Activated CD8-positive, alpha-beta T cell treated with anti-CD3 and anti-CD28 coated beads, Interleukin-2, amount 10 ng/mL, durations not matched to agents 7 days and 5 days (primary cell): Measurements from ENCODE around the gene SDC1. TPM values are rescaled to one million over a fixed set of nuclear protein-coding genes. Genes with fewer than 3 reads are reported as not detected.
A peak's percentile ranks its signal among the peaks of the same experiment; 100 is the strongest.
"Not testable (repeated sequence)": the region's sequence is repeated elsewhere in the genome, so short reads cannot be mapped to it uniquely, and the experiment has no call there.

Experiments used
- ATAC-seq: fragments of 150-1000 bp; cut with Tn5 transposase; one replicate; pipeline ENCODE4 v1.10.0; 2021; ENCODE audit warnings: moderate library complexity
- CTCF ChIA-PET: fragments of 350-600 bp; sonication (Branson Sonifier 250); formaldehyde crosslinking; loops from one replicate; lab custom pipeline; 2021; ENCODE audit warnings: antibody characterized with exemption; lab: Charles Lee
- POLR2A ChIA-PET: fragments of 350-600 bp; sonication (Branson Sonifier 250); formaldehyde crosslinking; loops from one replicate; lab custom pipeline; 2021; ENCODE audit warnings: antibody characterized with exemption; lab: Charles Lee
- DNase-seq: peaks from one replicate; pipeline ENCODE4 v3.0.0-alpha.2; 2020
- H3K27ac Mint-ChIP-seq: one replicate; pipeline ENCODE4 v1.8.0; 2021; ENCODE audit warnings: mild to moderate bottlenecking, mixed read lengths
- H3K27me3 Mint-ChIP-seq: one replicate; pipeline ENCODE4 v1.8.0; 2021; ENCODE audit warnings: low read depth, mixed read lengths
- H3K36me3 Mint-ChIP-seq: one replicate; pipeline ENCODE4 v1.8.0; 2021; ENCODE audit warnings: low read depth, mixed read lengths
- H3K4me1 Mint-ChIP-seq: one replicate; pipeline ENCODE4 v1.8.0; 2021; ENCODE audit warnings: low read depth, mixed read lengths
- H3K4me3 Mint-ChIP-seq: one replicate; pipeline ENCODE4 v1.8.0; 2021; ENCODE audit warnings: mild to moderate bottlenecking, mixed read lengths
- H3K9me3 Mint-ChIP-seq: one replicate; pipeline ENCODE4 v1.8.0; 2022; ENCODE audit warnings: mixed read lengths; ENCODE audit not compliant: insufficient read depth
- total RNA-seq, 2 experiments: library from RNA; stranded (reverse); gene quantifications; one replicate each; pipeline ENCODE4 v1.2.3, GENCODE V29; 2021

The SDC1 gene
- not detected for total RNA-seq

DNA sequence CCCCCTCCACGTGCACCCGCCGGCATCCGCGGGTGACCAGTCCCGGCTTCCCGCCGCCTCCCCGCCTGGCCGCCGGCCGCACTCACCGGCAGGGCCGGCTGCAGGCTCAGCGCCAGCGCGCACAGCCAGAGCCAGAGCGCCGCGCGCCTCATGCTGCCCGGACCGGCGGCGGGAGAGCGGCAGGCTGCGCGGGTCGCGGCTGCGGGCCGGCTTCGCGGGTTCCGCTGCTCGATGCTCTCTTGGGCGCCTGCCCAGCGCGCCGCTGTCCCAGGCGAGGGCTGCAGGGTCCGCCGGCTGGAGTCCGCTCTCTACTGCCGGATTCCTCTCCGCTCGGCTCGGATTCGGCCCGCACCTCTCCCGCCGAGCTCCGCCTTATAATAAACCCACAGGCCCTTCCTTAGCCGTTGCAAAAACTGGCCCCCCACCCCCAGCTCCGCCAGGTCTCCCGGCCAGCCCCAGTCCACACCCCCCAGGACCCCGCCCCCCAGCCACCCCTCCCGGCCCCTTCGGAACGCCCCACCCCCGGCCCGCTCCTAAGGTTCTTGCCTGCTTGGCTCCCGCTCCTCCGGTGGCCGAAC lies at the start of gene SDC1:
TSS of gene SDC1 (minus strand) at position 415 of the 578 bp plus-strand sequence. CDS start at position 152, 263 bp downstream.
- H3K4me1 Mint-ChIP-seq: peaks cover 10% of the 10 kb centered on the region
- peak; percentile 49 for ATAC-seq
- ChIA-PET POLR2A (no interaction called here), CTCF (interaction anchor here (0.6 to 1.9 kb wide), 10 partner anchors 8 to 209 kb away, joined by 3 to 6 read pairs (median 4); no protein-coding TSS in a partner anchor)
- no peaks in the 10 kb centered on the region for H3K9me3 Mint-ChIP-seq
- H3K27me3 Mint-ChIP-seq: peaks cover 54% of the 10 kb centered on the region
- no peak within 1 kb of the TSS for H3K27ac Mint-ChIP-seq
- DNase-seq: no peak
- peak within 1 kb of the TSS; percentile 53 for H3K4me3 Mint-ChIP-seq
- no peaks in the 10 kb centered on the region for H3K36me3 Mint-ChIP-seq

GRCh38 chr2:20273042-20273441 lies 48.1 kb upstream of the SDC1 start:
- ChIA-PET CTCF (interaction anchor here (1.7 kb wide), 1 partner anchor 53 kb away, joined by 6 read pairs; no protein-coding TSS in a partner anchor), POLR2A (no interaction called here)
- no peak overlapping the region for H3K27ac Mint-ChIP-seq
- H3K9me3 Mint-ChIP-seq: no peaks in the 10 kb centered on the region
- no peaks in the 10 kb centered on the region for H3K27me3 Mint-ChIP-seq
- H3K36me3 Mint-ChIP-seq: peaks cover 47% of the 10 kb centered on the region
- DNase-seq (no peak), ATAC-seq (no peak)
- no peak overlapping the region for H3K4me3 Mint-ChIP-seq
- peaks cover under 1% of the 10 kb centered on the region for H3K4me1 Mint-ChIP-seq

- Mint-ChIP-seq H3K4me1 (peaks cover 12% of the 10 kb centered on the region), H3K36me3 (peaks cover 51% of the 10 kb centered on the region)
- POLR2A ChIA-PET: interaction anchor here (0.8 kb wide), 1 partner anchor 16 kb away, joined by 4 read pairs; no protein-coding TSS in a partner anchor
- not testable (repeated sequence) for DNase-seq, ATAC-seq, H3K27ac Mint-ChIP-seq, H3K9me3 Mint-ChIP-seq, H3K27me3 Mint-ChIP-seq, H3K4me3 Mint-ChIP-seq
- CTCF ChIA-PET: interaction anchor here (0.9 to 1.6 kb wide), 3 partner anchors 8 to 382 kb away, joined by 3 to 5 read pairs (median 3); no protein-coding TSS in a partner anchor
Measured at GRCh38 chr2:20268317-20268716, 43.4 kb upstream of the SDC1 start.

- Mint-ChIP-seq H3K27ac (peak overlapping the region; percentile 18), H3K9me3 (no peaks in the 10 kb centered on the region), H3K27me3 (no peaks in the 10 kb centered on the region), H3K4me1 (peaks cover 12% of the 10 kb centered on the region), H3K36me3 (peaks cover 52% of the 10 kb centered on the region), H3K4me3 (no peak overlapping the region)
- ChIA-PET POLR2A (no interaction called here), CTCF (interaction anchor here (0.9 to 1.6 kb wide), 3 partner anchors 9 to 82 kb away, joined by 3 to 5 read pairs (median 3); no protein-coding TSS in a partner anchor)
- no peak for ATAC-seq
- no peak for DNase-seq
Measured at GRCh38 chr2:20267529-20267928, 42.6 kb upstream of the SDC1 start.

- Mint-ChIP-seq H3K27ac (no peak overlapping the region), H3K4me1 (peaks cover 12% of the 10 kb centered on the region), H3K36me3 (peaks cover 42% of the 10 kb centered on the region), H3K4me3 (no peak overlapping the region), H3K27me3 (no peaks in the 10 kb centered on the region), H3K9me3 (no peaks in the 10 kb centered on the region)
- no peak for DNase-seq
- CTCF ChIA-PET: interaction anchor here (1.5 to 1.6 kb wide), 2 partner anchors 33 to 62 kb away, joined by 3 to 4 read pairs; no protein-coding TSS in a partner anchor
- no peak for ATAC-seq
- POLR2A ChIA-PET: no interaction called here
Measured at GRCh38 chr2:20264629-20265028, 39.7 kb upstream of the SDC1 start.

GRCh38 chr2:20257411-20257810 lies 32.5 kb upstream of the SDC1 start:
- no peak for ATAC-seq
- no peak for DNase-seq
- Mint-ChIP-seq H3K4me3 (no peak overlapping the region), H3K36me3 (peaks cover 50% of the 10 kb centered on the region), H3K9me3 (no peaks in the 10 kb centered on the region), H3K27ac (no peak overlapping the region), H3K4me1 (peaks cover 5% of the 10 kb centered on the region), H3K27me3 (no peaks in the 10 kb centered on the region)
- POLR2A ChIA-PET: no interaction called here
- CTCF ChIA-PET: no interaction called here

DNA sequence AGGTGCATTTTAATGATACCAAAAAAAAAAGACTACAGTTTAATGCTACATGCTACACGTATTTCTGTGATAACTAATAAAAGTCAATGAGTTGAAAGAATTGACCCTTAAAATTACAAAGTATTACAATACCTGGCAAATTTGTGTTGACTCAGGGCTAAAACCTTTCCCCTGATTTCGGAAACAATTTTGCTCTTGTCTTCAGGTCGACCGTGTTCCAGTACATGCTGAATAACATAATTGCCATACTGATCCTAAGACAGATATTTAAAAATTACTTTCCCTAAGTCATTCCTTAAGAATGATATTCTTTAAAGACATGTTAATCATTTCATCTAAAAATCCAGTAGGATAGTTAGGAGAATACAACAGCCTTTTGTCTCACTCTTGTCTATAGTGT lies 29.8 kb upstream of the SDC1 start:
- H3K27me3 Mint-ChIP-seq: no peaks in the 10 kb centered on the region
- peaks cover 67% of the 10 kb centered on the region for H3K36me3 Mint-ChIP-seq
- H3K27ac Mint-ChIP-seq: no peak overlapping the region
- POLR2A ChIA-PET: no interaction called here
- H3K9me3 Mint-ChIP-seq: no peaks in the 10 kb centered on the region
- H3K4me3 Mint-ChIP-seq: no peak overlapping the region
- peaks cover 7% of the 10 kb centered on the region for H3K4me1 Mint-ChIP-seq
- CTCF ChIA-PET: no interaction called here
- ATAC-seq (no peak), DNase-seq (no peak)

DNA sequence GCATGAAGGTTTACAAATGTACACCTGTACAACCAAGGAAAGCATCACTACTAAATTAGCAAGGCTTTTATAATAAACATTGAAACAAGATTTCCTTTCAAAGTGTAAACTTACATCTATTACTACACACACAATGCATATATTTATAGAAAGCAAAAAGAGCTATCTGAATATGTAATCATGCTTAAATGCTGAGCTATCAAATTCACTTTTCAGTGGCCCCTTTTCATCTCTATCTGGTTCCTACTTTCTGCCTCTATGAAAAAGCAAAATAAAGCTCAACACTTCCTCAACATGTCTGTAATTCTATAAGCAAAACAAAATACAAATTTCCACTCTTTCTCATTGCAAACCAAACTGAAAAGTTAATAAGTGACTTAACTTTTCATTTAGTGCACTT lies 25.5 kb upstream of the SDC1 start:
- DNase-seq (no peak), ATAC-seq (no peak)
- ChIA-PET POLR2A (no interaction called here), CTCF (no interaction called here)
- Mint-ChIP-seq H3K27me3 (no peaks in the 10 kb centered on the region), H3K9me3 (no peaks in the 10 kb centered on the region), H3K4me1 (peaks cover 7% of the 10 kb centered on the region), H3K36me3 (peaks cover 79% of the 10 kb centered on the region), H3K27ac (no peak overlapping the region), H3K4me3 (no peak overlapping the region)

DNA sequence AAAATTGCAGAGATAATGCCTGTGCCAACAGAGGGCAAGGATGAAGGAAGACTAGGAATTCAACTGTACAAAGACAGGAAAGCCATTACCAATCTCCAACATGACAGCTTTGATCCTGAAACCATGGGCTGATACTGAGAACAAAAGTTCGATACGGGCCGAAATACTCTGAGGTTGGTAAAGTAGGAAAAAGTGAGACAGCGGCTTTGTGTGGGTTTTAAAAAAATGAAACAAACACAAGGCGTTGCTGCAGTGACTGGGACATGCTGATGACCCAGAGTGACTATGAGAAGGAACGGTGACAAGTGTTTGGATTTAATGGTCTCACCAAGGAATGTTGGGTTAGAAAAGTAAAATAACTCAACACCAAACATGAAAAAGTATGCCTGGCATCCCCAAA lies 24.2 kb upstream of the SDC1 start:
- Mint-ChIP-seq H3K27ac (no peak overlapping the region), H3K4me1 (peaks cover 7% of the 10 kb centered on the region), H3K4me3 (no peak overlapping the region), H3K27me3 (no peaks in the 10 kb centered on the region), H3K9me3 (no peaks in the 10 kb centered on the region), H3K36me3 (peaks cover 70% of the 10 kb centered on the region)
- no peak for ATAC-seq
- POLR2A ChIA-PET: no interaction called here
- DNase-seq: no peak
- CTCF ChIA-PET: no interaction called here

DNA sequence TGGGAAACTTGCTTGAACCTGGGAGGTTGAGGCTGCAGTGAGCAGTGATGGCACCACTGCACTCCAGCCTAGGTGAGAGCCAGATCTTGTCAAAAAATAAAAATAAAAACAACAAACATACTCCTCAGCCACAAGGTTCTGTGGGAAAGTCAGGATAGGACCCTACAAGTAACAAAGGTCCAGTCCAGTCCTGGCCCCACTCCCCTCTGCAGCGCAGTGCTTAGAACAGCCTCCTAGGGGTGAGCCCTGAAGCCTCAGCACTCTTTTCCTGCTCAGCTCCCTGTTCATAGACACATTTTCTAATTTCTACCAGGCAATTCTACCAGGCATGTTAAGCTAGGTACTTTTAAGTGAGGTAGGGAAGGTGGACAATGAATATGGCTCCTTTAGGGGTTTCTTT lies 22.2 kb upstream of the SDC1 start:
- Mint-ChIP-seq H3K27ac (no peak overlapping the region), H3K4me3 (no peak overlapping the region), H3K4me1 (peaks cover 3% of the 10 kb centered on the region), H3K27me3 (no peaks in the 10 kb centered on the region), H3K36me3 (peaks cover 51% of the 10 kb centered on the region), H3K9me3 (no peaks in the 10 kb centered on the region)
- ATAC-seq: no peak
- POLR2A ChIA-PET: no interaction called here
- CTCF ChIA-PET: interaction anchor here (1.1 kb wide), 1 partner anchor 30 kb away, joined by 3 read pairs; no protein-coding TSS in a partner anchor
- no peak for DNase-seq

GRCh38 chr2:20243637-20244036 lies 18.7 kb upstream of the SDC1 start:
- DNase-seq, H3K27me3 Mint-ChIP-seq, H3K27ac Mint-ChIP-seq, H3K4me3 Mint-ChIP-seq, H3K4me1 Mint-ChIP-seq, H3K9me3 Mint-ChIP-seq, POLR2A ChIA-PET, ATAC-seq: not testable (repeated sequence)
- peaks cover 22% of the 10 kb centered on the region for H3K36me3 Mint-ChIP-seq
- CTCF ChIA-PET: interaction anchor here (1.0 to 1.2 kb wide), 2 partner anchors 18 to 83 kb away, joined by 3 to 4 read pairs; partner anchors contain the start of gene SDC1

- ChIA-PET CTCF (interaction anchor here (0.8 to 1.1 kb wide), 5 partner anchors 19 to 109 kb away, joined by 3 to 5 read pairs (median 3); no protein-coding TSS in a partner anchor), POLR2A (no interaction called here)
- Mint-ChIP-seq H3K4me3 (no peak overlapping the region), H3K9me3 (no peaks in the 10 kb centered on the region), H3K36me3 (peaks cover 18% of the 10 kb centered on the region), H3K27me3 (peaks cover 4% of the 10 kb centered on the region), H3K27ac (peak overlapping the region; percentile 22), H3K4me1 (peaks cover 7% of the 10 kb centered on the region)
- ATAC-seq: peak; percentile 65
- DNase-seq: no peak
Measured at GRCh38 chr2:20242727-20243377, 17.9 kb upstream of the SDC1 start.
